Measurements from ENCODE around the gene LRP1B. TPM values are rescaled to one million over a fixed set of nuclear protein-coding genes. Genes with fewer than 3 reads are reported as not detected.

The LRP1B gene
- total and polyA plus RNA-seq, 2 of the 8 experiments (the other 6 are each of a cell fraction or from before 2014, with no cell fraction given), result 0.03 TPM; not detected in 1

DNA sequence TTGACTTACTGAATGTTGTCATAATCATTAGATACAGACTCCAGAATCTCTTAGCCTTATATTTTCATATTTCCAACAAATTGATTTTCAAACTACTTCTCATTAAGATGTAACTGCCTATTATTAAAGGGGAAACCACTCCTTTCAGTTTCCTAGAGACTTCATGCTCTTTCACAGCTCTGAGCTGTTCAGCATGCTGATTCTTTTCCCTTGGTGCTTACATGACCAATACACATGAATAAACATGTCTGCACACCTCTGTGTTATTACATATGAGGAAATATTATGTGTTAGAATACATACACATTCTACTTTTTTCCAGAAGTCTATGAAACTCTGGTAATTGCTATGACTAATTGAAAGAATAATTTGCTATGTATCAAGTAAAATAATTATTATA lies 200.0 kb downstream of the LRP1B start:
- no peak for FAIRE-seq
- Histone ChIP-seq H3K27me3 (replicated peaks in 1 of 4; ENCODE audit: control insufficient read depth in 3 of 4, extremely low read depth in 1 of 4, insufficient read depth in 3 of 4, low read length in 3 of 4) (no peaks in the 10 kb centered on the region), H3K18ac (ENCODE audit: extremely low read depth, low read length) (no peak overlapping the region), H3K14ac (ENCODE audit: insufficient read length) (no peak overlapping the region), H2AFZ (ENCODE audit: low read length) (no peak overlapping the region), H3K23ac (ENCODE audit: insufficient read length) (no peak overlapping the region), H3K56ac (replicated peaks; ENCODE audit: insufficient read length, low read depth, low read length) (no peak overlapping the region), H4K8ac (ENCODE audit: extremely low read depth, insufficient read depth, low read length) (no peak overlapping the region), H3K27ac (ENCODE audit: low read depth, low read length) (no peak overlapping the region), H3K4ac (replicated peaks; ENCODE audit: insufficient read length, low read depth, low read length) (no peak overlapping the region), H2BK15ac (ENCODE audit: low read length) (no peak overlapping the region), H3K79me2 (ENCODE audit: control insufficient read depth in 1 of 2, insufficient read depth in 2 of 2, low read length in 2 of 2) (no peaks in the 10 kb centered on the region), H3K9ac (replicated peaks in 1 of 4; ENCODE audit: extremely low read depth in 1 of 4, low read depth in 3 of 4, low read length in 3 of 4) (no peak overlapping the region), H3K4me3 (ENCODE audit: extremely low read depth in 1 of 4, insufficient read depth in 2 of 4, low read depth in 3 of 4, low read length in 4 of 4) (no peak overlapping the region), H2BK5ac (ENCODE audit: low read depth, low read length) (no peak overlapping the region), H3K4me1 (replicated peaks in 1 of 4; ENCODE audit: control insufficient read depth in 3 of 4, insufficient read depth in 4 of 4, low read length in 3 of 4) (no peaks in the 10 kb centered on the region), H3K4me2 (ENCODE audit: insufficient read depth in 1 of 2, low read depth in 2 of 2, low read length in 2 of 2) (no peak overlapping the region), H3K79me1 (ENCODE audit: low read depth, low read length) (no peaks in the 10 kb centered on the region), H3K23me2 (ENCODE audit: low read depth, low read length) (no peaks in the 10 kb centered on the region), H2BK120ac (replicated peaks; ENCODE audit: low read depth, low read length) (no peak overlapping the region), H3K36me3 (ENCODE audit: control insufficient read depth in 2 of 4, insufficient read depth in 4 of 4, low read length in 3 of 4) (no peaks in the 10 kb centered on the region), H2BK12ac (ENCODE audit: low read depth, low read length) (no peak overlapping the region), H2BK20ac (ENCODE audit: low read length) (no peak overlapping the region), H4K20me1 (replicated peaks in 1 of 2; ENCODE audit: control insufficient read depth in 1 of 2, insufficient read depth in 2 of 2, low read length in 2 of 2) (no peaks in the 10 kb centered on the region), H4K91ac (replicated peaks; ENCODE audit: insufficient read length, low read length) (no peak overlapping the region), H4K5ac (ENCODE audit: insufficient read length, low read depth, low read length) (no peak overlapping the region), H2AK5ac (ENCODE audit: low read depth, low read length) (no peak overlapping the region), H3K9me3 (ENCODE audit: insufficient read depth in 2 of 2, low read depth in 1 of 2, low read length in 1 of 2) (no peaks in the 10 kb centered on the region)
- DNase-seq (ENCODE audit: low read depth in 1 of 2, low spot score in 2 of 2), result no peak
- POLR2A ChIA-PET (ENCODE audit: partially characterized antibody), result no interaction called here
- CTCF ChIA-PET (ENCODE audit: partially characterized antibody), result no interaction called here
- TF ChIP-seq TAF7 (optimal IDR thresholded peaks at IDR 0.05; ENCODE audit: borderline replicate concordance, low read depth, low read length), result no peak
- no peak for TF ChIP-seq POLR2AphosphoS5 (IDR thresholded peaks at IDR 0.05; ENCODE audit: low read depth, low read length)
- TF ChIP-seq BRCA1 (IDR thresholded peaks at IDR 0.05; ENCODE audit: low read depth, low read length), result no peak
- no peak for TF ChIP-seq CEBPB (IDR thresholded peaks at IDR 0.05; ENCODE audit: low read depth, low read length)
- TF ChIP-seq RXRA (IDR thresholded peaks at IDR 0.05; ENCODE audit: insufficient read depth, low read depth, low read length), result no peak
- TF ChIP-seq NRF1 (IDR thresholded peaks at IDR 0.05; ENCODE audit: low read depth, low read length), result no peak
- TF ChIP-seq RNF2 (IDR thresholded peaks at IDR 0.05; ENCODE audit: borderline replicate concordance, low read depth, low read length, missing control alignments, poor library complexity, severe bottlenecking), result no peak

Measured in H1 (cell line).